SHP77 treated with DMSO at 0.1 percent for 48 hours (cell line): Measurements from ENCODE around the gene HYAL1.
A peak's percentile ranks its signal among the peaks of the same experiment; 100 is the strongest.
"Not testable (repeated sequence)": the region's sequence is repeated elsewhere in the genome, so short reads cannot be mapped to it uniquely, and the experiment has no call there.

ENCODE experiments used
- DNase-seq: peaks from one replicate; lab custom pipeline; 2025; lab: John Stamatoyannopoulos, UW

The HYAL1 gene

DNA sequence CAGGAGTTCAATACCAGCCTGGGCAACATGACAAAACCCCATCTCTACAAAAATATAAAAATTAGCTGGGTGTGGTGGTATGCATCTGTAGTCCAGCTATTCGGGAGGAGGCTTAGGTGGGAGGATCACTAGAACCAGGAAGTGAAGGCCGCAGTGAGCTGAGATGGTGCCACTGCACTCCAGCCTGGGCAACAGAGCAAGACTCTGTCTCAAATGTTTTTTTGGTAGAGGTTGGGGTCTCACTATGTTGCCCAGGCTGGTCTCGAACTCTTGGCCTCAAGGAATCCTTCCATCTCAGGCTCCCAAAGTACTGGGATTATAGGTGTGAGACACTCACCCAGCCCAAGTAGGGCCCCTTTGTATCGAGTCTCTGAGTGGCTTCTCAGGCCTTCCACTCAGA, 9.3 kb downstream of the HYAL1 start:
- DNase-seq, result no peak

DNA sequence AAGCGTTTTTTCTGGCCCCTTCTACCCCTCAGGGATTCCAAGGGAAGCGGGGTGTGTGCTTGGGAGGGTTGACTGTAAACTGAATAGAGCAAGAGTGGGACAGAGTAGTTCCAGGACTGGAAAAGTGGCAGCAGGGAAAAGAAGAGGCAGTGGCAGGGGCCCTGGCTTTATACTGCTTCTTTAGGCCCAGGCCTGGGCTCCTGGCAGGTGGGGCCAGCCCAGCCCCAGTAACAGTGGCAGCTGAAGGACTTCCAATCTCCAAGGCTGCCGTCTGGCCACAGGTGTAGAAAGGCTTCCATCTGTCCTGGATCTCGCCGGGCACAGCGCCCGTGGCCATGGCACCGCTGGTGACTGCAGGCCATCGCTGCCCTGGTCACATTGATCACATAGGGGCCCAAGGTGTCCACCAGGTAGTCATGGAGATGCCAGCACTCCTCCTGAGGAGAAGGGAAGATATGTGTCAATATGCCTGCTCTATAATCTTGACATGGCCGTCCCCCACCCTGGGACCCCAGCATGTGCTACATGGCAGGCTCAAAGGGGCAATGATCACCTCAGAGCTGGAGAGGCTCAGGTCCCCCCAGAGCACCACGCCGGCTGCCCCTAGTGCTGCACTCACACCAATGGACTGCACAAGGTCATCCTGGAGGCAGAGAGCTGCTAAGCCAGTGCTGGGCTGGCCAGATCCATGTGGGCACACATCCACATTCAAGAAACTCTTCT, 10.1 kb downstream of the HYAL1 start:
- no peak for DNase-seq

DNA sequence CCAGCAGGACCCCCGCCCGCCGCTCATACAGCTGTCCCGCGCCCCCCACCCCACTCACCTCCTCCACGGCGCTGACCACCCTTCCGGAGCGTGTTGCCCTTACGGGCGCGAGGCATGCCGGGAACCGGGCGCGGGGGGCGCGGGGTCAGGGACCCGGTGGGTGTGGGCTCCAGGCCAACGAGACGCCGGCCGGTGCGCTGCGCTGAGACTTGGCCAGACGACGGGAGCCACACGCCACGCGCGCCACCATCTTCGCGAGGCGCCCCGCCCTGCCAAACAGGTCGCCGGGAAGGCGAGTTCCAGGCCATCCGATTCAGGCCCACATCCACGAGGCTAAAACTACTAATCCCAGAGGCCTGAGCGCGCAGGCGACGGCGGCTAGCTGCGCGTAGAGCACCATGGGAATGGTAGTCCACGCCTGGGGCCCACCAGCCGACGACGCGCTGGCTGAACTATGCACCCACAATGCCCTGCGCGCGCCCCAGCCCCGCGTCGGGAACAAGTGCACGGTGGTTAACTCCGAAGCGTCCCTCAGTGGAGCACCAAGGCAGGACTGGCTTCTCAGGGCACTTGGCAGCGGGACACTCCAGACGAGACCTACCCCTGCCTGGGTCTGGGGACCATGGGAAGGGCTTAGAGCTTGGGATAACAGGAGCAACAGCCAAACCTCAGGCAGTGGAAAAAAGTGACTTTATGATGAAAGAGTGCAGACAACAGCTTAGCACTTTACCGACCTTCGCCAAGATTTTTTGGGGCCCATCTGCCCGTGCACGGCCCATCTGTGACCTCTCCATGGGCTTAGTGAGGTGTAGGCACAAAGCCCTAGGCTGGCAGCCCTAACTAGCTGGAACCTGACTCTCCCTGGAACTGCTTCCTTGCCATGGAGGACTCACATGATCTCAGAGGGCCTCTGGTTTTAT, 11.0 kb downstream of the HYAL1 start, which contains the start of gene IFRD2:
Gene IFRD2 (minus strand): TSS at position 271 of the 920 bp plus-strand sequence. CDS start 155 bp downstream, at position 116.
- peak; percentile 90 for DNase-seq

DNA sequence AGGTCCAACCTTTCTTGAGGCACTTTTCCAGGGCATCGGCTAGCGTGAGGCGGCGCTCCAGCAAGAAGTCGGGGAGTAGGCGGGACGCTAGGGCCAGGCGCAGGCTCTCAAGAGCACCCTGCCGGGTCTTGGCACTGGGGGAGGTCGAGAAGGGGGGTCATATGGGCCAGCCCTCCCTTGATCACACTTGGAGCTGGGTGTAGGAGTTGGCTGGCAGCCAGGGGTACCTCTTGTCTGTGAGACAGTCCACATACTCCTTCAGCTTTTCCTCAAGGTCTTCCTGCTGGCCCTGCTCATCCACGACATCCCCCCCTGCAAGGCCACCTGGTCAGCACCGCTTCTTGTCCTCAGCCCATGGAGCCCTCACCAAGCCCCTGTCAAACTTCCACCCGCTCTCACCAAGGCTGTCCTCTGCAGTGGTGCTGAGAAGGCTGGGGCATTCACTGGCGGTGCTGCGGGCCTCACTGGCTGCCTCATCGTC, 13.2 kb downstream of the HYAL1 start:
- DNase-seq, result no peak

DNA sequence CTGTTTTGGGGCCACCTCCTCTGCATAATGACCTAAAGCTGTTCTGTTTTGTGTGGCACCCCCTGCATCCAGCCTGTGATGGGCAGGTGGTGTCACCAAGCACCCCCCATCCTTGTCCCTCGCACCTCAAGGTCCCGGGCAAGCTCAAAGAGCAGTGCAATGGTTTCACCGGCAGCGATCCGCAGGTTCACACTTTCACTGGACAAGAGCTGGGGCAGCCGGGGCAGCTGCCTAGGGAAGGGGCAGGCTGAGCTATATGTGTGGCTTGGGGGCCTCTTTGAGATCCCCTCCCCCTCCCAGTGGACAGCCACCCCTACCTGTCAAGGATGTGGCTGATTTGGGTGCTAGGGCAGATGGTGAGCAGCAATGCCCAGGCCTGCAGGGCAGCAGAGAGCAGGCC, 14.2 kb downstream of the HYAL1 start:
- no peak for DNase-seq

DNA sequence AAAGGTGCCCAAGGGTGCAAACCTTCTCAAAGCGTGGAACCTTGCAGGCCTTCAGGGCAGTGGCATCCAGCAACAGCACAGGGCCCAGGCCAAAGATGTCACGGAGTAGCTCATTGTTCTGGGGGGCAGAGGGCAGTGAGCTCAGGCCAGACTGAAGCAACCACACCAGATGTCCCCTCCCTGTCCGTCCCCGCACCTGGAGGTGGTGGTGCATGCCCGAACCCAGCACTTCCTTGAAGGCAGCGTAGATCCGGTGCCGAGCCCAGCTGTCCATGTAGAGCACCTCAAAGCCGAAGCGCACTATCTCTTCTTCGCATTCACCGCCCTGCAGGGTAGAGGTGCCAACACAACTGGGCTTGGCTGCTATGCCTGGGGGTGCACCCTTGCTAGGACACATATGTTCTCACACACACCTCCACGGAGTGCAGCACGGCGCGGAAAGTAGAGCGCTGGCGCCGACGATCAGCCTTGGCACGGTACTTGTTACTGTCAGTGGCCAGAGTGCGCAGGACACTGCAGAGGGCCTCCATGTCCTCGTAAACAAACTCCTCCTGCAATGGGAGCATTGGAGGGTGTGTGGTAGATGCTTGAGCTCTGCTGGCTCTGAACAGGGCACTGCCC, 14.9 kb downstream of the HYAL1 start:
- DNase-seq, result no peak

DNA sequence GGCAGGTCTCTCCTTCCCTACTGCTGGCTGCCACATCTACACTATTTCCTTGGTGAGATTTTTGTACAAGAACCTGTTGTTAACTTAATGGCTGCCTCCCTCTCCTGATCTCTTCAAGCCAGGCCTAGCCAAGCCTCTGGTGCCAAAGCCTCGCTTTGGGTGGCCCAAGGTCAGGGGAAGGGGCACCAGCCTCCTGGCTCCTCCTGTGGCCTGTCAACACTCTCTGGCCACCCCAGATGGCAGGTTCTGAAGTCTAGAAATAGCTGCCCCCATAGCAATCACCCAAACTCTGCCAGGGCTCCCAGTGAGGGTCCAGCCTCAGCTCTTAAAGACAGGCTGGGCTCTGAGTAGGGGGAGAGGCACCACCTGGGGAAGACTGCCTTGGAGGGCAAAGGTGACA, 16.1 kb downstream of the HYAL1 start:
- DNase-seq, result no peak

DNA sequence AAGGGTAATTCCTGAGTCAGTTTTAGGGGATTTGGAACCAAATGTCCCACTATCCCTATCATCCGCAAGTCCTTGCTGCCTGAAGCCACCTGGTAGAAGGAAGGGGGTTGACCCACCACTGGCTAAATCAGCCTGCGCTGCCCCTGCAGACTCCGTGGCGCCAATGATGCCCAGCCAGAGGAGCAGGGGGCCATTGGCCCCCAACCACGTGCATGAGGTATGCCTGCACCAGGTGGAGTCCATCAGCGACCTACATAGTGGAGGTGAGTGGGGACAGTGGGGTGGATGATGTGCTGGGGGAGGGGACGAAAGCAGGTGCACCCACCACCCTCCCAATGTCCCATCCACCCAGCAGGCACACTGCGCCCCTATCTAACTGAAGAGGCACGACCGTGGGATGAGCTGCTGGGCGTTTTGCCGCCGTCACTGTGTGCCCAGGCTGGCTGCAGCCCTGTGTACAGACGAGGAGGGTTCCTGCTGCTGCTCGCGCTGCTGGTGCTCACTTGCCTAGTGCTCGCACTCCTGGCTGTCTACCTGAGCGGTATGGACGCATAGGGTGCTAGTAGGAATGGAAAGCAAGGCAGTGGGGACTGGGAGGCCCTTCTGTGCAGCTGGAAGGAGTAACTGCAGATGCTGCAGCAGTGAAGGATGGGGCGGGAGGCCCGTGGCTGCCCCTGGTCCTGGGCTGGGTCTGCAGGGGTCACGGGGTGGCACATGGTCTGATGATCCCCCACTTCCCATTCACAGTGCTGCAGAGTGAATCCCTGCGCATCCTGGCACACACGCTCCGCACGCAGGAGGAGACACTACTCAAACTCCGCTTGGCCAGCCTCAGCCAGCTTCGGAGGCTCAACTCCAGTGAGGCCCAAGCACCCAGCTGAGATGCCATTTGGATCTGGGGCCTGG, 16.8 kb downstream of the HYAL1 start:
- DNase-seq, result no peak

DNA sequence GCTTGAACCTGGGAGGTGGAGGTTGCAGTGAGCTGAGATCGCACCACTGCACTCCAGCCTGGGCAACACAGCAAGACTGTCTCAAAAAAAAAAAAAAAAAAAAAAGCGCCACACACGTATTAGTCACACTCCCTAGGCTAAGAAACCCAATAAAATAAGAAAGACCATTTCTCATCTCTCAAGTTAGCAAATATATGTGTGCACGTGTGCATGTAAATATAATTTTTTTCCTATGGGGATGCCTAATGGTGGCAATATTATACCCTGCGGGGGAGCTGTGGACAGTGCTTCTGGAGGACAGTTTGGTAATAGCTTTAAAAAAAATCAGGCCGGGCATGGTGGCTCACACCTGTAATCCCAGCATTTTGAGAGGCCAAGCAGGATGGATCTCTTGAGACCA, 19.3 kb downstream of the HYAL1 start:
- not testable (repeated sequence) for DNase-seq

DNA sequence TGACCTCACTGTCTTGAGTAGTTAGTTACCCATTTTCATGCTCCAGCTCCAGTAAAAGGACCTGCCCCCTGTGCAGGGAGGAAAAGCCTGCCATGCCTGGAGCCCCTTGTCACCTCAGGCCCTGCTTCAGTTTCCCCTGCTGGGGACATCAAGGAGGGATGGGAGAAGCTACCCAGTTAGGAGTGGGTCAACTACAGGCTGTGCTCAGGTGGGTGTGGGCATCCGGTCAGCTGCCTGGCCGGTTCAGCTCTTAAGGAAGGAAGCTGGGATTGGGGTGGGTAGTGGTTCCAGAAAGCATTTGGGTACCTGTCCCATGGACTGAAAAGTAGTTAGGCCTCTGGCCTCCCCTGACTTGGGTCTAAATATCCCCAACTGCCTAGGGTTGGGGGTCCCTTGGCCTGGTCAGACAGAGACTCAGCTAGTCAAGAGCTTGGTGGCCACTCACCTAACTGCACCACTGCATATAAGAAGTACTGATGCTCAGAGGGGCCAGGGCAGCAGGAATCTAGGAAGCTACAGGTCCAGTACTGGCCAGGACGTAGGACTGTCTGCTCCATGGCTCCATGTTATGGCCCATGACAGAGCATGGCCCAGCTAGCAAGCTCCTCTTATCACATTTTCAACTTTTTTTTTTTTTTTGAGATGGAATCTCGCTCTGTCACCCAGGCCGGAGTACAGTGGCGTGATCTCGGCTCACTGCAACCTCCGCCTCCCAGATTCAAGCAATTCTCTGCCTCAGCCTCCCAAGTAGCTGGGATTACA, 23.9 kb downstream of the HYAL1 start:
- DNase-seq, result no peak

DNA sequence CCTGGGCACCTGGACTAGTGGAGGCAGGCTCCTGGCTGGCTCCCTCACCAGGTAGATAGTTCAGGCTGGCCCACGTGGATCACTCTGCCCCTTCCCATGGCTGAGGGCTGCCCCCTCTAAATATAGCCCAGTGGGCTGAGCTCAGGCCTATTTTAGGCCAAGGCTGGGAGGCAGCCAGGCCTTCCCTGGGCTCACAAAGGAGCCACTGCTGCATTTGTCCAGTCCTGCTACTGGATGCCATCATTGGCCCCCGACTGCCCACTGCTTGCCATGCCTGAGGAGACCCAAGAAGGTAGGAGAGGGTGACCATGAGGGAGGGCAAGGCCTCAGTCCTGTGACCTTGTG, 24.5 kb downstream of the HYAL1 start, which contains the start of gene LSMEM2:
Gene LSMEM2 (plus strand): TSS at position 208 of the 345 bp plus-strand sequence. CDS start 27 bp downstream, at position 235.
- no peak for DNase-seq

DNA sequence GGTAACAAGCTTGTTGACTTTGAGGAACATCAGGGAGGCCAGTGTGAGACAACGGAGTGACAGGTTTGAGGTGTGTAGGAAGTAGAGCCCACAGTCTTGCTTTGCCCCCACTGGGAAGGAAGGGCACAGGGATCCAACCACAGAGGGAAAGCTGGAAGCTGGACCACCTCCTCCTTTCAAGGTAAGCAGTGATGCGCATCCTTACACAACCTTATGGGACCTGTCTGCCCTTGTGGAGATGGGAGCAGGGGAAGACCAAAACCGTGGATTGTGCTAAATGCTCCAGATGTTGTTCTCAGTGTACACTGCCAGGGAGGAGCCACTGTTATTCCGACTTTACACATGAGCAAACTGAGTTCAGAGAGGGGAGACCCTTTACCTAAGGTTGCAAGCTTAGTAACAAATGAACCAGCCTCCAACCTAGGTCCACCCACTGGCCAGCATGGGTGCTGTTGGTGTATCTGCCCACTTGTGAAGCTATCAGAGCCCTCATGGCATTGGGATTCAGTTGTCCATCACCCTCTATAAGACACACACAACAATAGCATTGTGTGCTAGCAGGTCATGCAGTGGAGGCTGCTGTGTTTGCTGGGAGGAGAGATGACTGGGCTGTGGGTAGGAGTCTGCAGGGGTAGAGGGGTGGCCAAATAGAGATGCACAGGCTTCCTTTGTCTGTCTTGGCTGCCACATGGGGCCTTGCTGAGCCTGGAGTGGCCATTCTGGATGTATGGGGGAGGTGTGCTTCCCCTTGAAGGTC, 25.1 kb downstream of the HYAL1 start:
- DNase-seq, result no peak

DNA sequence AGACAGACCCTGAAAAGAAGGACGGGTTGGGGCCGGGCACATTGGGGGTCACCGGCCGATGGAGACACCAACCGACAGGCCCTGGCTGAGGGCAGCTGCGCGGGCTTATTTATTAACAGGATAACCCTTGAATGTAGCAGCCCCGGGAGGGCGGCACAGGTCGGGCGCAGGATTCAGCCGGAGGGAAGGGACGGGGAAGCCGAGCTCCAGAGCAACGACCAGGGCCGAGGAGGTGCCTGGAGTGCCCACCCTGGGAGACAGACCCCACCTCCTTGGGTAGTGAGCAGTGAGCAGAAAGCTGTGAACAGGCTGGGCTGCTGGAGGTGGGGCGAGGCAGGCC, 26.6 kb downstream of the HYAL1 start:
- DNase-seq, result no peak

DNA sequence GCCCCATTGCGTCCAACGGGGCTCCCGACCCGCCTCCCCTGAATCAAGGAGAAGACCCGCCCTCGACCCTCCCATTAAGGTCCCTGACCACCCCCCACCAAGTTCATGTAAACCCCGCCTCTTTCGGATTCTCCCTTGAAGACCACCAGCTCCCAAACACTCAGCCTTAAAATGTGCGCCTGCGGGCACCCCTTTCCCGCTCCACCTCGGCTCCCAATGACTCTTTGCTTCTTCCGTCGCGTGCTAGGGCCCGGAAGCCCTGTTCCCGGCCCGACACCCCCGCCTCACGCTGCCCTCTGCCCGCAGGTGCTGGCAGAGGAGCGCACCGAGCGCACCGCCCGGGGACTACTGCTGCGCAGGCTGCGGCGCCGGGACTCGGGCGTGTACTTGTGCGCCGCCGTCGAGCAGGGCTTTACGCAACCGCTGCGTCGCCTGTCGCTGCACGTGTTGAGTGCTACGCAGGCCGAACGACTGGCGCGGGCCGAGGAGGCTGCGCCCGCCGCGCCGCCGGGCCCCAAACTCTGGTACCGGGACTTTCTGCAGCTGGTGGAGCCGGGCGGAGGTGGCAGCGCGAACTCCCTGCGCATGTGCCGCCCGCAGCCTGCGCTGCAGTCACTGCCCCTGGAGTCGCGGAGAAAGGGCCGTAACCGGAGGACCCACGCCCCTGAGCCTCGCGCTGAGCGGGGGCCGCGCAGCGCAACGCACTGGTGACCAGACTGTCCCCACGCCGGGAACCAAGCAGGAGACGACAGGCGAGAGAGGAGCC, 27.2 kb downstream of the HYAL1 start:
- DNase-seq, result no peak

DNA sequence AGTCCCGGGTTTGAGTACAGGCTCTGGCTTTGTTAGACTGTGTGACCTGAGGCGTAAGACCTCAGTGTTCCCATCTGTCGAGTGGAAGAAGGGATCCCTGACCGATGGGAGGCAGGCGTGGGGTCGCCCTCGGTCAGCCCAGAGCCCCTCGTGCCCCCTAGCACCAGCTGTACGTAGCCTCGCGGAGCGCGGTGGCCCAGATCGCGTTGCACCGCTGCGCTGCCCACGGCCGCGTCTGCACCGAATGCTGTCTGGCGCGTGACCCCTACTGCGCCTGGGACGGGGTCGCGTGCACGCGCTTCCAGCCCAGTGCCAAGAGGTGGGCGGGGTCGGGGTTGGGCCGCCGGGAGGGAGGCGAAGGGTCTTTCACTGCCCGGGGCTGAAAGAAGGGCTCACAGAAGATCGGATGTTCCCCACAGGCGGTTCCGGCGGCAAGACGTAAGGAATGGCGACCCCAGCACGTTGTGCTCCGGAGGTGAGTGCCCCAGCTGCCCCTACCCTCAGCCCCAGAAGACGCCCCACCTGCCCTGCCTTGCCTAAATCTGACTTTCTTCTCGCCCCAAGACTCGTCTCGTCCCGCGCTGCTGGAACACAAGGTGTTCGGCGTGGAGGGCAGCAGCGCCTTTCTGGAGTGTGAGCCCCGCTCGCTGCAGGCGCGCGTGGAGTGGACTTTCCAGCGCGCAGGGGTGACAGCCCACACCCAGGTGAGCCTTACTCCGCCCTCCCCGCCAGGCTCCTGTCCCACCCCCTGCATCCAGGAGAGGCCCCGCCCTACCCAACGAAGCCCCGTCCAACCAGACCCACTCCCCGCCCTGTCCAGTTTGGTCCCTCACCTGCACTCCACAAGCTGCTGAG, 28.0 kb downstream of the HYAL1 start:
- DNase-seq, result no peak

DNA sequence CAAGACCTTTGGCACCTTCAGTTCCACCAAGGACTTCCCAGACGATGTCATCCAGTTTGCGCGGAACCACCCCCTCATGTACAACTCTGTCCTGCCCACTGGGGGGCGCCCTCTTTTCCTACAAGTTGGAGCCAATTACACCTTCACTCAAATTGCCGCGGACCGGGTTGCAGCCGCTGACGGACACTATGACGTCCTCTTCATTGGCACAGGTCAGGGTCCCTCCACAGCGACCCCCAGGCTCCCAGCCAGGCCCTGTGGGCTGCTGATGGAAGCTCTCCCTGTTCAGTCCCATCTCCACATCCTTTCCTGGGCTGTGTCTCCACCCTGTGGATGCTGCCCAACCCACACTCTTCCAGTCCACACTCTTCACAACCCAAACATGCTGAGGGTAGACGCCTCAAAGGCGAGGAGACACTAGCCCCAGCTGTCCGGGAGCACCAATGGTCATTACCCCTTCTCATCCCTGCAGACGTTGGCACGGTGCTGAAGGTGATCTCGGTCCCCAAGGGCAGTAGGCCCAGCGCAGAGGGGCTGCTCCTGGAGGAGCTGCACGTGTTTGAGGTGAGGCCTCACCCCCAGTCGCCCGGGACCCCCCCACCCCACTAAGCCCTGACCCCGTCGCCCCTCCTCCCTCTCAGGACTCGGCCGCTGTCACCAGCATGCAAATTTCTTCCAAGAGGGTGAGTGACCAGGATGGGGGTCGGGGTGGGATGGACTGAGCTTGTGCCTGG, 28.8 kb downstream of the HYAL1 start:
- DNase-seq, result peak; percentile 31

DNA sequence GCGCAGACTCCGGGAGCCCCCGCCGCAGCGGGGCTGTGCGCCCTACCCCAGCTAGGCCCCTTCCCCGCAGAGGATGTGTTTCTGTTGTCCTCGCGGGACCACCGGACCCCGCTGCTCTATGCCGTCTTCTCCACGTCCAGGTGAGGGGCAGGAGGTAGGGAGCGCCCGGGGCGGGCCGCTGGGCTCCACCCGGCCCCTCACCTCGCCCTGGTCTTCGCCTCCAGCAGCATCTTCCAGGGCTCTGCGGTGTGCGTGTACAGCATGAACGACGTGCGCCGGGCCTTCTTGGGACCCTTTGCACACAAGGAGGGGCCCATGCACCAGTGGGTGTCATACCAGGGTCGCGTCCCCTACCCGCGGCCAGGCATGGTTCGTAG, 29.7 kb downstream of the HYAL1 start:
- DNase-seq, result no peak
